Mesenchymal stem cell (in vitro differentiated cells and primary cell): Measurements from ENCODE around the gene CMSS1.

Experiments
- DNase-seq: peaks from one replicate; pipeline ENCODE4 v3.0.0-alpha.2; 2013
- H2AFZ ChIP-seq: one replicate; pipeline ENCODE4 v1.6.1; 2013; ENCODE audit warnings: low read depth, mild to moderate bottlenecking, control low read depth, inconsistent platforms, low read length, moderate library complexity
- H2AK5ac ChIP-seq: 2 replicates; pipeline ENCODE4 v1.6.1; 2013; ENCODE audit warnings: low read length, moderate library complexity, mild to moderate bottlenecking, inconsistent platforms; ENCODE audit not compliant: severe bottlenecking
- H2BK120ac ChIP-seq: one replicate; pipeline ENCODE4 v1.6.1; 2013; ENCODE audit warnings: low read depth, mild to moderate bottlenecking, inconsistent platforms, low read length, moderate library complexity
- H2BK12ac ChIP-seq, 2 experiments: one replicate each; pipeline ENCODE4 v1.6.1; 2013; ENCODE audit warnings: inconsistent platforms in 2 of 2, low read length in 2 of 2, mild to moderate bottlenecking in 2 of 2, moderate library complexity in 2 of 2, control low read depth in 1 of 2
- H2BK15ac ChIP-seq: one replicate; pipeline ENCODE4 v1.6.1; 2013; ENCODE audit warnings: mild to moderate bottlenecking, low read depth, inconsistent platforms; ENCODE audit not compliant: poor library complexity, severe bottlenecking
- H2BK5ac ChIP-seq: 2 replicates; pipeline ENCODE4 v1.6.1; 2013; ENCODE audit warnings: low read depth, mild to moderate bottlenecking, low read length, control low read depth, inconsistent platforms; ENCODE audit not compliant: poor library complexity, severe bottlenecking
- H3K14ac ChIP-seq, 2 experiments: one replicate each; pipeline ENCODE4 v1.6.1; 2013; ENCODE audit warnings: inconsistent platforms in 2 of 2, low read length in 2 of 2, control low read depth in 1 of 2, mild to moderate bottlenecking in 1 of 2, moderate library complexity in 1 of 2
- H3K18ac ChIP-seq, 2 experiments: one replicate each; pipeline ENCODE4 v1.6.1; 2013; ENCODE audit warnings: inconsistent platforms in 2 of 2, low read length in 2 of 2, control low read depth in 1 of 2, low read depth in 1 of 2, mild to moderate bottlenecking in 1 of 2
- H3K23ac ChIP-seq, 2 experiments: one replicate each; pipeline ENCODE4 v1.6.1; 2013; ENCODE audit warnings: inconsistent platforms in 2 of 2, low read length in 2 of 2, mild to moderate bottlenecking in 2 of 2, moderate library complexity in 2 of 2, control low read depth in 1 of 2
- H3K27ac ChIP-seq: 2 replicates; pipeline ENCODE4 v1.5.1; 2013; ENCODE audit warnings: mild to moderate bottlenecking, moderate library complexity, low read length, control low read depth, inconsistent platforms; ENCODE audit not compliant: poor library complexity, severe bottlenecking
- H3K27me3 ChIP-seq, 2 experiments: 2 replicates each; pipeline versions ENCODE4 v1.6.1 to v1.7.0; 2013; ENCODE audit warnings: low read length in 2 of 2, mild to moderate bottlenecking in 2 of 2, moderate library complexity in 2 of 2, control low read depth in 1 of 2, inconsistent platforms in 1 of 2; ENCODE audit not compliant: control insufficient read depth in 1 of 2, insufficient read depth in 1 of 2
- H3K36me3 ChIP-seq, 2 experiments: 2 replicates each; pipeline versions ENCODE4 v1.6.1 to v1.7.0; 2013; ENCODE audit warnings: low read length in 2 of 2, control low read depth in 1 of 2, inconsistent platforms in 1 of 2, low read depth in 1 of 2, mild to moderate bottlenecking in 1 of 2; ENCODE audit not compliant: insufficient read depth in 2 of 2, control insufficient read depth in 1 of 2
- H3K4ac ChIP-seq, 2 experiments: one replicate each; pipeline ENCODE4 v1.6.1; 2013; ENCODE audit warnings: inconsistent platforms in 2 of 2, low read length in 2 of 2, mild to moderate bottlenecking in 2 of 2, moderate library complexity in 2 of 2, control low read depth in 1 of 2, low read depth in 1 of 2
- H3K4me1 ChIP-seq: 2 replicates; pipeline ENCODE4 v1.6.1; 2013; ENCODE audit warnings: low read depth, low read length, control low read depth; ENCODE audit not compliant: control insufficient read depth, insufficient read depth
- H3K4me2 ChIP-seq: 2 replicates; pipeline ENCODE4 v1.6.1; 2013; ENCODE audit warnings: low read length, mild to moderate bottlenecking, inconsistent platforms; ENCODE audit not compliant: poor library complexity, severe bottlenecking
- H3K4me3 ChIP-seq, 2 experiments: 2 replicates each; pipeline versions ENCODE4 v1.5.1 to v1.7.0; 2013; ENCODE audit warnings: low read length in 2 of 2, mild to moderate bottlenecking in 2 of 2, control low read depth in 1 of 2, low read depth in 1 of 2; ENCODE audit not compliant: insufficient read depth in 1 of 2
- H3K79me1 ChIP-seq: replicated peaks from 2 replicates; pipeline ENCODE4 v1.6.1; 2013; ENCODE audit warnings: mild to moderate bottlenecking, control low read depth, low read length, inconsistent platforms; ENCODE audit not compliant: poor library complexity, severe bottlenecking
- H3K9ac ChIP-seq: 2 replicates; pipeline ENCODE4 v1.7.0; 2013; ENCODE audit warnings: mild to moderate bottlenecking, low read length, moderate library complexity
- H3K9me3 ChIP-seq: 2 replicates; pipeline ENCODE4 v1.7.0; 2013; ENCODE audit warnings: mild to moderate bottlenecking, low read length; ENCODE audit not compliant: control insufficient read depth
- H4K8ac ChIP-seq: one replicate; pipeline ENCODE4 v1.6.1; 2013; ENCODE audit warnings: inconsistent platforms, mild to moderate bottlenecking, low read length, moderate library complexity
- H4K91ac ChIP-seq: one replicate; pipeline ENCODE4 v1.6.1; 2013; ENCODE audit warnings: mild to moderate bottlenecking, low read length, inconsistent platforms
- WGBS: methylation state at CpG from one replicate; pipeline ENCODE4 v1.1.7; 2013; ENCODE audit warnings: mixed read lengths; 5-methylcytosine and 5-hydroxymethylcytosine counted together

CMSS1 gene

GRCh38 chr3:100195375-100195774 is 377.7 kb downstream of the CMSS1 start:
- no peak for DNase-seq
- H3K4me3 ChIP-seq = no peak overlapping the region
- no peak overlapping the region for H4K8ac ChIP-seq
- no peak overlapping the region for H3K18ac ChIP-seq
- H2BK120ac ChIP-seq = no peak overlapping the region
- H3K27me3 ChIP-seq = no peaks in the 10 kb centered on the region
- H3K9ac ChIP-seq = no peak overlapping the region
- no peak overlapping the region for H3K4me2 ChIP-seq
- no peak overlapping the region for H2BK5ac ChIP-seq
- no peak overlapping the region for H2AK5ac ChIP-seq
- no peak overlapping the region for H2AFZ ChIP-seq
- no peak overlapping the region for H2BK12ac ChIP-seq
- no peak overlapping the region for H3K23ac ChIP-seq
- no peaks in the 10 kb centered on the region for H3K4me1 ChIP-seq
- H3K36me3 ChIP-seq = no peaks in the 10 kb centered on the region
- H4K91ac ChIP-seq = no peak overlapping the region
- no peak overlapping the region for H3K14ac ChIP-seq
- H3K27ac ChIP-seq = no peak overlapping the region
- 100% methylated on average over 4 of the region's 5 CpGs for WGBS
- H3K4ac ChIP-seq = no peak overlapping the region
- H2BK15ac ChIP-seq = no peak overlapping the region
- no peaks in the 10 kb centered on the region for H3K79me1 ChIP-seq
- H3K9me3 ChIP-seq = no peaks in the 10 kb centered on the region

GRCh38 chr3:100197876-100198275 is 380.2 kb downstream of the CMSS1 start:
- no peak overlapping the region for H2BK5ac ChIP-seq
- H3K9me3 ChIP-seq = no peaks in the 10 kb centered on the region
- no peak overlapping the region for H4K8ac ChIP-seq
- H3K36me3 ChIP-seq = no peaks in the 10 kb centered on the region
- H3K14ac ChIP-seq = no peak overlapping the region
- H3K79me1 ChIP-seq = no peaks in the 10 kb centered on the region
- H3K27me3 ChIP-seq = no peaks in the 10 kb centered on the region
- H3K9ac ChIP-seq = no peak overlapping the region
- H3K23ac ChIP-seq = no peak overlapping the region
- peak overlapping the region; percentile 57 for H4K91ac ChIP-seq
- no peak overlapping the region for H2BK15ac ChIP-seq
- H3K4me3 ChIP-seq = no peak overlapping the region
- DNase-seq = no peak
- peak overlapping the region; percentile 19 to 21 for H2BK12ac ChIP-seq
- WGBS = 91% methylated on average over 8 of the region's 8 CpGs
- H3K27ac ChIP-seq = no peak overlapping the region
- H3K18ac ChIP-seq = no peak overlapping the region
- no peak overlapping the region for H3K4me2 ChIP-seq
- no peaks in the 10 kb centered on the region for H3K4me1 ChIP-seq
- H2AK5ac ChIP-seq = no peak overlapping the region
- H2AFZ ChIP-seq = no peak overlapping the region
- H3K4ac ChIP-seq = peak overlapping the region in 1 of 2 experiments; percentile 64
- no peak overlapping the region for H2BK120ac ChIP-seq

GRCh38 chr3:100198579-100199269 is 381.1 kb downstream of the CMSS1 start:
- Histone ChIP-seq H2BK120ac (no peak overlapping the region), H2AFZ (no peak overlapping the region), H4K8ac (no peak overlapping the region), H3K9me3 (no peaks in the 10 kb centered on the region), H3K9ac (no peak overlapping the region), H3K27me3 (no peaks in the 10 kb centered on the region), H3K18ac (peak overlapping the region; percentile 4 to 61), H3K4me2 (no peak overlapping the region), H3K79me1 (no peaks in the 10 kb centered on the region), H3K36me3 (no peaks in the 10 kb centered on the region), H3K4me1 (no peaks in the 10 kb centered on the region), H3K4me3 (no peak overlapping the region), H4K91ac (peak overlapping the region; percentile 82), H2AK5ac (no peak overlapping the region), H3K14ac (no peak overlapping the region), H2BK15ac (peak overlapping the region; percentile 77), H3K27ac (no peak overlapping the region), H2BK12ac (peak overlapping the region; percentile 85 to 94), H2BK5ac (no peak overlapping the region), H3K23ac (no peak overlapping the region), H3K4ac (peak overlapping the region in 1 of 2 experiments; percentile 5)
- no peak for DNase-seq
- 86% methylated on average over 6 of the region's 6 CpGs for WGBS

GRCh38 chr3:100205171-100205570 is 387.5 kb downstream of the CMSS1 start:
- H3K9ac ChIP-seq = no peak overlapping the region
- H3K14ac ChIP-seq = no peak overlapping the region
- H3K27me3 ChIP-seq = no peaks in the 10 kb centered on the region
- H3K27ac ChIP-seq = no peak overlapping the region
- no peaks in the 10 kb centered on the region for H3K36me3 ChIP-seq
- no peak overlapping the region for H2BK120ac ChIP-seq
- no peak overlapping the region for H2BK15ac ChIP-seq
- no peak overlapping the region for H4K91ac ChIP-seq
- no peak overlapping the region for H3K4me3 ChIP-seq
- no peak overlapping the region for H3K4ac ChIP-seq
- H3K79me1 ChIP-seq = no peaks in the 10 kb centered on the region
- no peak overlapping the region for H2AK5ac ChIP-seq
- no peak overlapping the region for H2BK5ac ChIP-seq
- no peak overlapping the region for H4K8ac ChIP-seq
- no peak overlapping the region for H3K4me2 ChIP-seq
- WGBS = 50% methylated on average over 1 of the region's 2 CpGs
- H3K23ac ChIP-seq = no peak overlapping the region
- DNase-seq = peak; percentile 37
- H2BK12ac ChIP-seq = no peak overlapping the region
- H3K9me3 ChIP-seq = peaks cover 3% of the 10 kb centered on the region
- no peak overlapping the region for H2AFZ ChIP-seq
- H3K4me1 ChIP-seq = no peaks in the 10 kb centered on the region
- peak overlapping the region; percentile 44 to 54 for H3K18ac ChIP-seq
